Naive thymus-derived CD4-positive, alpha-beta T cell (primary cell): ENCODE data around the gene SPAG16. TPM values are rescaled to one million over a fixed set of nuclear protein-coding genes. Genes with fewer than 3 reads are reported as not detected.

Experiments
- ATAC-seq: fragments of 150-1000 bp; cut with Tn5 transposase; 2 replicates; pipeline ENCODE4 v1.10.0; 2021; ENCODE audit warnings: mild to moderate bottlenecking, moderate library complexity
- CTCF ChIA-PET: fragments of 350-600 bp; sonication (Branson Sonifier 250); formaldehyde crosslinking; loops from one replicate; lab custom pipeline; 2021; ENCODE audit warnings: antibody characterized with exemption; lab: Charles Lee
- POLR2A ChIA-PET: fragments of 350-600 bp; sonication (Branson Sonifier 250); formaldehyde crosslinking; loops from one replicate; lab custom pipeline; 2021; ENCODE audit warnings: antibody characterized with exemption, inconsistent platforms; lab: Charles Lee
- DNase-seq, 9 donors: peaks; one replicate each; pipeline versions ENCODE4 v3.0.0 to v3.0.0-alpha.2; 2020 to 2022; ENCODE audit warnings: mixed read lengths in 1 of 9
- H3K27ac ChIP-seq: one replicate; pipeline ENCODE4 v1.7.0; 2013; ENCODE audit warnings: mild to moderate bottlenecking, low read depth, low read length, moderate library complexity
- H3K27me3 ChIP-seq, 2 donors: one replicate each; pipeline ENCODE4 v1.7.0; 2013; ENCODE audit warnings: low read length in 2 of 2, mild to moderate bottlenecking in 2 of 2, moderate library complexity in 2 of 2; ENCODE audit not compliant: control insufficient read depth in 2 of 2, insufficient read depth in 2 of 2
- H3K36me3 ChIP-seq, 3 experiments: 1 replicate in 2 of 3; 2 replicates in 1 of 3; pipeline ENCODE4 v1.7.0; 2013; ENCODE audit warnings: low read length in 3 of 3, mild to moderate bottlenecking in 3 of 3, moderate library complexity in 1 of 3; ENCODE audit not compliant: insufficient read depth in 3 of 3, control insufficient read depth in 2 of 3
- H3K4me1 ChIP-seq, 2 donors: one replicate each; pipeline ENCODE4 v1.7.0; 2013; ENCODE audit warnings: low read length in 2 of 2, mild to moderate bottlenecking in 2 of 2, moderate library complexity in 1 of 2; ENCODE audit not compliant: control insufficient read depth in 2 of 2, insufficient read depth in 2 of 2
- H3K4me3 ChIP-seq: 2 replicates; pipeline ENCODE4 v1.7.0; 2013; ENCODE audit warnings: mild to moderate bottlenecking, low read length
- H3K9me3 ChIP-seq, 3 experiments: 1 replicate in 2 of 3; 2 replicates in 1 of 3; pipeline ENCODE4 v1.7.0; 2013; ENCODE audit warnings: low read length in 3 of 3; ENCODE audit not compliant: control insufficient read depth in 2 of 3
- H3K27ac Mint-ChIP-seq, 9 donors: one replicate each; pipeline ENCODE4 v1.8.0; 2020 to 2022; ENCODE audit warnings: mixed read lengths in 9 of 9, mild to moderate bottlenecking in 8 of 9, moderate library complexity in 5 of 9, inconsistent platforms in 2 of 9
- H3K27me3 Mint-ChIP-seq, 5 donors: one replicate each; pipeline ENCODE4 v1.8.0; 2021 to 2022; ENCODE audit warnings: mixed read lengths in 5 of 5, mild to moderate bottlenecking in 1 of 5
- H3K36me3 Mint-ChIP-seq, 5 donors: one replicate each; pipeline ENCODE4 v1.8.0; 2020 to 2022; ENCODE audit warnings: mixed read lengths in 5 of 5, mild to moderate bottlenecking in 3 of 5, inconsistent platforms in 1 of 5
- H3K4me1 Mint-ChIP-seq, 7 donors: one replicate each; pipeline ENCODE4 v1.8.0; 2020 to 2022; ENCODE audit warnings: mixed read lengths in 7 of 7, mild to moderate bottlenecking in 3 of 7, inconsistent platforms in 1 of 7
- H3K4me3 Mint-ChIP-seq, 10 donors: one replicate each; pipeline ENCODE4 v1.8.0; 2020 to 2022; ENCODE audit warnings: mild to moderate bottlenecking in 10 of 10, mixed read lengths in 10 of 10, moderate library complexity in 6 of 10, inconsistent platforms in 2 of 10
- H3K9me3 Mint-ChIP-seq, 11 donors: one replicate each; pipeline ENCODE4 v1.8.0; 2020 to 2022; ENCODE audit warnings: mixed read lengths in 11 of 11, mild to moderate bottlenecking in 4 of 11, inconsistent platforms in 1 of 11, moderate library complexity in 1 of 11
- intact Hi-C, 2 donors: fragments of 100-400 bp; cut with micrococcal nuclease; formaldehyde crosslinking; loops; one replicate each; pipeline ENCODE4 v1.15.1; 2023
- polyA plus RNA-seq, 2 donors: library from polyadenylated mRNA; unstranded; fragments of 300-500 nt; fragmentation: Illumina TruSeq; gene quantifications; one replicate each; pipeline ENCODE4 v1.2.3, GENCODE V29; 2021
- total RNA-seq, 6 experiments: library from RNA in 5 of 6; stranded (reverse) in 5 of 6; gene quantifications; 1 replicate in 5 of 6; 2 replicates in 1 of 6; pipeline ENCODE4 v1.2.3 and lab custom pipeline; 2021 to 2026

The SPAG16 gene
- total and polyA plus RNA-seq, 7 experiments from 2014 or later = 4.7 to 20.2 (median 7.4) TPM

GRCh38 chr2:214138779-214139178, 854.5 kb downstream of the SPAG16 start:
- intact Hi-C loops = no loop called here
- no peaks in the 10 kb centered on the region for H3K4me1 Mint-ChIP-seq
- no peaks in the 10 kb centered on the region for H3K4me1 ChIP-seq
- no peak for ATAC-seq
- no peaks in the 10 kb centered on the region for H3K27me3 ChIP-seq
- no peaks in the 10 kb centered on the region for H3K27me3 Mint-ChIP-seq
- no peak overlapping the region for H3K4me3 ChIP-seq
- no peak for DNase-seq
- no peak overlapping the region for H3K4me3 Mint-ChIP-seq
- ChIA-PET POLR2A (no interaction called here), CTCF (no interaction called here)
- no peaks in the 10 kb centered on the region for H3K36me3 Mint-ChIP-seq
- H3K36me3 ChIP-seq = no peaks in the 10 kb centered on the region
- no peak overlapping the region for H3K27ac ChIP-seq
- peaks cover 0 to 3% (median 0%) of the 10 kb centered on the region in 11 donors for H3K9me3 Mint-ChIP-seq
- no peak overlapping the region for H3K27ac Mint-ChIP-seq
- H3K9me3 ChIP-seq = no peaks in the 10 kb centered on the region

GRCh38 chr2:214139630-214140284, 855.5 kb downstream of the SPAG16 start:
- Mint-ChIP-seq H3K4me3 (no peak overlapping the region), H3K9me3 (peaks cover 0 to 3% (median 0%) of the 10 kb centered on the region in 11 donors), H3K4me1 (no peaks in the 10 kb centered on the region), H3K27ac (no peak overlapping the region), H3K27me3 (no peaks in the 10 kb centered on the region), H3K36me3 (no peaks in the 10 kb centered on the region)
- Histone ChIP-seq H3K4me3 (no peak overlapping the region), H3K4me1 (no peaks in the 10 kb centered on the region), H3K27ac (no peak overlapping the region), H3K36me3 (no peaks in the 10 kb centered on the region), H3K27me3 (no peaks in the 10 kb centered on the region), H3K9me3 (no peaks in the 10 kb centered on the region)
- DNase-seq (no peak), ATAC-seq (no peak)
- ChIA-PET CTCF (no interaction called here), POLR2A (no interaction called here)
- intact Hi-C loops = no loop called here

- Mint-ChIP-seq H3K27me3 (no peaks in the 10 kb centered on the region), H3K36me3 (no peaks in the 10 kb centered on the region), H3K4me1 (no peaks in the 10 kb centered on the region), H3K9me3 (peaks cover 0 to 4% (median 0%) of the 10 kb centered on the region in 11 donors), H3K4me3 (no peak overlapping the region), H3K27ac (no peak overlapping the region)
- ATAC-seq (no peak), DNase-seq (no peak)
- Histone ChIP-seq H3K36me3 (no peaks in the 10 kb centered on the region), H3K27ac (no peak overlapping the region), H3K4me3 (no peak overlapping the region), H3K27me3 (no peaks in the 10 kb centered on the region), H3K4me1 (no peaks in the 10 kb centered on the region), H3K9me3 (no peaks in the 10 kb centered on the region)
- intact Hi-C loops = no loop called here
- ChIA-PET POLR2A (no interaction called here), CTCF (no interaction called here)
Observed at GRCh38 chr2:214156971-214157370, 872.7 kb downstream of the SPAG16 start.

- no peak overlapping the region for H3K27ac Mint-ChIP-seq
- intact Hi-C loops = no loop called here
- peaks cover 0 to 2% (median 0%) of the 10 kb centered on the region in 11 donors for H3K9me3 Mint-ChIP-seq
- no peaks in the 10 kb centered on the region for H3K36me3 Mint-ChIP-seq
- Histone ChIP-seq H3K36me3 (no peaks in the 10 kb centered on the region), H3K4me1 (no peaks in the 10 kb centered on the region), H3K27me3 (no peaks in the 10 kb centered on the region), H3K4me3 (no peak overlapping the region), H3K9me3 (no peaks in the 10 kb centered on the region), H3K27ac (no peak overlapping the region)
- DNase-seq (no peak), ATAC-seq (no peak)
- H3K4me1 Mint-ChIP-seq = no peaks in the 10 kb centered on the region
- ChIA-PET CTCF (no interaction called here), POLR2A (no interaction called here)
- no peaks in the 10 kb centered on the region for H3K27me3 Mint-ChIP-seq
- no peak overlapping the region for H3K4me3 Mint-ChIP-seq
Observed at GRCh38 chr2:214158851-214159250, 874.6 kb downstream of the SPAG16 start.

GRCh38 chr2:214169281-214169680, 885.0 kb downstream of the SPAG16 start:
- H3K4me3 Mint-ChIP-seq = no peak overlapping the region
- ChIA-PET CTCF (no interaction called here), POLR2A (no interaction called here)
- ATAC-seq (no peak), DNase-seq (no peak)
- H3K36me3 Mint-ChIP-seq = no peaks in the 10 kb centered on the region
- H3K36me3 ChIP-seq = no peaks in the 10 kb centered on the region
- H3K27me3 ChIP-seq = no peaks in the 10 kb centered on the region
- no peaks in the 10 kb centered on the region for H3K9me3 Mint-ChIP-seq
- H3K4me1 ChIP-seq = no peaks in the 10 kb centered on the region
- H3K27ac Mint-ChIP-seq = no peak overlapping the region
- H3K27me3 Mint-ChIP-seq = no peaks in the 10 kb centered on the region
- no peak overlapping the region for H3K27ac ChIP-seq
- H3K4me3 ChIP-seq = no peak overlapping the region
- no peaks in the 10 kb centered on the region for H3K4me1 Mint-ChIP-seq
- intact Hi-C loops = no loop called here
- no peaks in the 10 kb centered on the region for H3K9me3 ChIP-seq

GRCh38 chr2:214169736-214170135, 885.5 kb downstream of the SPAG16 start:
- Histone ChIP-seq H3K9me3 (no peaks in the 10 kb centered on the region), H3K27me3 (no peaks in the 10 kb centered on the region), H3K27ac (no peak overlapping the region), H3K4me3 (no peak overlapping the region), H3K36me3 (no peaks in the 10 kb centered on the region), H3K4me1 (no peaks in the 10 kb centered on the region)
- intact Hi-C loops = no loop called here
- ChIA-PET POLR2A (no interaction called here), CTCF (no interaction called here)
- Mint-ChIP-seq H3K9me3 (no peaks in the 10 kb centered on the region), H3K4me1 (no peaks in the 10 kb centered on the region), H3K27me3 (no peaks in the 10 kb centered on the region), H3K36me3 (no peaks in the 10 kb centered on the region), H3K4me3 (no peak overlapping the region), H3K27ac (no peak overlapping the region)
- ATAC-seq = no peak
- DNase-seq = no peak

GRCh38 chr2:214174563-214174962, 890.3 kb downstream of the SPAG16 start:
- Histone ChIP-seq H3K4me1 (no peaks in the 10 kb centered on the region), H3K36me3 (no peaks in the 10 kb centered on the region), H3K27ac (no peak overlapping the region), H3K4me3 (no peak overlapping the region), H3K9me3 (no peaks in the 10 kb centered on the region), H3K27me3 (no peaks in the 10 kb centered on the region)
- ChIA-PET CTCF (interaction anchor here (0.6 kb wide), 1 partner anchor 347 kb away, joined by 3 read pairs; no protein-coding TSS in a partner anchor), POLR2A (no interaction called here)
- H3K27me3 Mint-ChIP-seq = no peaks in the 10 kb centered on the region
- intact Hi-C loops = no loop called here
- no peak for ATAC-seq
- no peak overlapping the region for H3K4me3 Mint-ChIP-seq
- H3K27ac Mint-ChIP-seq = no peak overlapping the region
- H3K4me1 Mint-ChIP-seq = no peaks in the 10 kb centered on the region
- no peak for DNase-seq
- no peaks in the 10 kb centered on the region for H3K9me3 Mint-ChIP-seq
- H3K36me3 Mint-ChIP-seq = no peaks in the 10 kb centered on the region
